Measurements from ENCODE around the gene MOCS3.

Gene MOCS3

GRCh38 chr20:50924261-50924920 lies 34.2 kb upstream of the MOCS3 start:
- H3K4me3 ChIP-seq (ENCODE audit: low read depth, low read length), result no peak overlapping the region
- in situ Hi-C loops (cut with HindIII; ENCODE audit: low sequenced_read_pairs), result no loop called here
- TF ChIP-seq, protein P1, sequence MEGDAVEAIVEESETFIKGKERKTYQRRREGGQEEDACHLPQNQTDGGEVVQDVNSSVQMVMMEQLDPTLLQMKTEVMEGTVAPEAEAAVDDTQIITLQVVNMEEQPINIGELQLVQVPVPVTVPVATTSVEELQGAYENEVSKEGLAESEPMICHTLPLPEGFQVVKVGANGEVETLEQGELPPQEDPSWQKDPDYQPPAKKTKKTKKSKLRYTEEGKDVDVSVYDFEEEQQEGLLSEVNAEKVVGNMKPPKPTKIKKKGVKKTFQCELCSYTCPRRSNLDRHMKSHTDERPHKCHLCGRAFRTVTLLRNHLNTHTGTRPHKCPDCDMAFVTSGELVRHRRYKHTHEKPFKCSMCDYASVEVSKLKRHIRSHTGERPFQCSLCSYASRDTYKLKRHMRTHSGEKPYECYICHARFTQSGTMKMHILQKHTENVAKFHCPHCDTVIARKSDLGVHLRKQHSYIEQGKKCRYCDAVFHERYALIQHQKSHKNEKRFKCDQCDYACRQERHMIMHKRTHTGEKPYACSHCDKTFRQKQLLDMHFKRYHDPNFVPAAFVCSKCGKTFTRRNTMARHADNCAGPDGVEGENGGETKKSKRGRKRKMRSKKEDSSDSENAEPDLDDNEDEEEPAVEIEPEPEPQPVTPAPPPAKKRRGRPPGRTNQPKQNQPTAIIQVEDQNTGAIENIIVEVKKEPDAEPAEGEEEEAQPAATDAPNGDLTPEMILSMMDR (IDR thresholded peaks at IDR 0.05; ENCODE audit: low read depth, low read length), result no peak
- DNase-seq (ENCODE audit: low read depth, low spot score), result no peak

- TF ChIP-seq, protein P1 (IDR thresholded peaks at IDR 0.05; ENCODE audit: low read depth, low read length), result no peak
- no peak for DNase-seq (ENCODE audit: low read depth, low spot score)
- no peak overlapping the region for H3K4me3 ChIP-seq (ENCODE audit: low read depth, low read length)
- in situ Hi-C loops (cut with HindIII; ENCODE audit: low sequenced_read_pairs), result no loop called here
These were observed 32.1 kb upstream of the MOCS3 start for GRCh38 chr20:50926530-50926929.

DNA sequence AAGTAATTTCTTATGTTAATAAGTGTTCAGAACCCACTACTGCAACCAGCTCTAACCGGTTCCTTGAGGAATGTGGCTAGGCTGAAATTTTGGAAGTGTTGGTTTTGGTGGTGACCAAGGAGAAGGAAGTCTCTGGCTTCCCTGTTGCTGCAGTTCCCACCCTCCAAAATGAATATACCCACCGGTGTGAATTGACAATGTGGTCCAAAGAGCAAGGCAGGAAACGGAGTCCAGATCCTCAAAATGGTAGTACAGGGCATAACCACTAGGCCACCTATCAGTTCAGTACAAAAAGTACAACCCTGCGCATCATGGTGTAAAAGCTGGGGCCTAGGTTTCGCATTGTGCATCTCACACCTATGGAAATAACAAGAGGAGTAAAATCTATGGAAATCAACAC lies 30.1 kb upstream of the MOCS3 start:
- in situ Hi-C loops (cut with HindIII; ENCODE audit: low sequenced_read_pairs), result no loop called here
- DNase-seq (ENCODE audit: low read depth, low spot score), result no peak
- H3K4me3 ChIP-seq (ENCODE audit: low read depth, low read length), result peak overlapping the region; percentile 89
- TF ChIP-seq, protein P1 (IDR thresholded peaks at IDR 0.05; ENCODE audit: low read depth, low read length), result no peak

DNA sequence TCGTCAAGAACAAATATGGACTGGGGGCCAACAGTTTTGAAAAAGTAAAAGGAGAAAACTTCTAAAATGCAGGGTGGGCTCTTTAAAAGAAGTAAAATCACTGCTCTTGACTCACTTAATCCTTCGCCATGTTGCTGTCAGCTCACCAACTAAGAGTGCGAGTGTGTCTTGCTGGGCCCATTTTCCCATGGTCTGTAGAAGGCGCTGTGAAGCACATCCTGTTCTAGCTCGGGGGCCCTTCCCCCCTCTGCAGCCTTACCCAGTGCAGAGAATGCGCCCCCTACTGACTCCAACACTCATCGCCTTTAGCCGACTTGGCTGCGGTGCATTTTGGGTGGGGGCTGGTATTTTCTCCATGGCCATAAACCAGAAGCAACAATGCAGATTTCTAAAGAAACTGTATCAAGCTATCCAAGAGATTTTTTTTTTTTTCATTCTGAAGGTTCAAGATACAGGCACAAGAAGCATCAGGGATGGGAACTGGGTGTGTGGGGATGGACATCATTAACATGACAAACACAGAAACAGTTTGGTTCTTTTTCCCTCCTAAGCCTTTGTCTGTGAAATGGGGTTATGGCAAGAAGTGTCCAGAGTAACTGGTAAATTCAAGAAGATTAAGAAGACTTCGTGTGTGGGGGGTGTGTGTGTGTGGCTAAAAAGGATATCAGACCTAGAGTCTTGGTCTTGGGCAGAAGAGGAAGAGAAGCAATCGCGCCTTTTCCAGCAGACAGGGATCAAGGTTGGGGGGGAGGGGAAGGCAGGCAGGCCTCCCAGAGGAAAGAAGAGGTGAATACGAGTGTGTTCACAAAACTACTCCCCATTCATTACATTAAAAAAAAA lies 29.1 kb upstream of the MOCS3 start:
- in situ Hi-C loops (cut with HindIII; ENCODE audit: low sequenced_read_pairs), result no loop called here
- DNase-seq (ENCODE audit: low read depth, low spot score), result peak; percentile 96
- H3K4me3 ChIP-seq (ENCODE audit: low read depth, low read length), result peak overlapping the region; percentile 89
- TF ChIP-seq, protein P1 (IDR thresholded peaks at IDR 0.05; ENCODE audit: low read depth, low read length), result peak; percentile 97

DNA sequence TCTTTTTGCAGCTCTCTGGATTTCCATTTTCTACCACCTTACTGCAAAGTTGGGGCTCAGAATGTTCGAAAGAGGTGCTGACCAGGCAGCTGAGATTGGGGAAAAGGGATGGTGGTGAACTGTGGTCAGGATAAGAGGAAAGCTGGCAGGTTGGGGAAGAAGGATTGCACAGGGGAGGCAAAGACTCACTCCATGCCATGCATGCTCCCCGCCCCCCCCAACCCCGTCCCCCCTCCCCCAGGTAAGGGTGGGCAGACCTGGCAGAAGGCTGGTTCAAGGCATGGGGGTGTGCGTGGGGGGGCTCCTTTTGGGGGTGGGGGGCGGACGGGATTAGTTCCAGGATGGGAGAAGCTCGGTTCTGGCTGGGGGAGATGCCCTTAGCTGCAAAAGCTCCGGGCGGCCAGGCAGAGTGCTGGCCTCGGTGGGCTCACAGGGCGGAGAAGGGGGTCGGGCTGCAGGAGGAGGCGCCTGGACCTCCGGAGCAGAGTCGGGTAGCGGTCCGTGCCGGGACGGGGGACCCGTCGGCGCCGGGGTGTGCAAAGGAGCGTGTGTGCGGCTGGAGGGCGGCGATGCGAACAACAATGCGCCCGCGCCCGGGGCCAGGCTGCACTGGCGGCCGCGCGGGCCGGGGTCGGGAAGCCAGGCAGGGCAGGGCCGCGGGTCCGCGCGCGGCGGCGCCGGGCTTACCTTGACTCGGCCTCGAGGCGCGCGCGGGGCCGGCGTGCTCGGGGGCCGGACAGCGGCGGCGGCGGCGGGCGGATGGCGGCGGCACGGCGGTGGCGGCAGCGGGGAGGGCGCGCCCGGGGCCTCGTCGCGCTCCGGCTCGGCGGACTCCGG lies 28.3 kb upstream of the MOCS3 start:
- TF ChIP-seq, protein P1 (IDR thresholded peaks at IDR 0.05; ENCODE audit: low read depth, low read length), result no peak
- H3K4me3 ChIP-seq (ENCODE audit: low read depth, low read length), result peak overlapping the region; percentile 89
- in situ Hi-C loops (cut with HindIII; ENCODE audit: low sequenced_read_pairs), result no loop called here
- DNase-seq (ENCODE audit: low read depth, low spot score), result no peak

DNA sequence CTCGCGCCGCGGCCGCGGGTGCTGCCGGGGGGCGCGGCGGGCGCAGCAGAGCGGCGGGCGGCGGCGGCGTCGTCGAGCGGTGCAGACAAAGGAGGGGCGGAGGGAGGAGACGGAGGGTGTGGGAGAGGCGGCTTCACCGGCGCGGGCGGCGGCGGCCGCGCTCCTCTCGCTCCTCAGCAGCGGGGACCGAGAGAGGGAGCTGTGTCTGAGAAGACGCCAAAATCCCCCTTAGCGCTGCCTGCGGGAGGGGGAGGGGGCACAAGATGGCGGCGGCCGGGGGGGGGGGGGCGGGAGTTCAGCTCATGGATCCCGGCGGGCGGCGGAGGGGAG lies 27.7 kb upstream of the MOCS3 start:
- DNase-seq (ENCODE audit: low read depth, low spot score), result no peak

More for the DNA sequence above, 27.7 kb upstream of the MOCS3 start:
- in situ Hi-C loops (cut with HindIII; ENCODE audit: low sequenced_read_pairs), result no loop called here
- peak overlapping the region; percentile 89 for H3K4me3 ChIP-seq (ENCODE audit: low read depth, low read length)
- TF ChIP-seq, protein P1 (IDR thresholded peaks at IDR 0.05; ENCODE audit: low read depth, low read length), result no peak

Measured in astrocyte of the spinal cord (primary cell).